Measurements from ENCODE around the gene CCDC3.

- TF ChIP-seq POLR2A (IDR thresholded peaks at IDR 0.05) (no peak), CTCF (IDR thresholded peaks at IDR 0.05) (no peak), POLR2AphosphoS5 (IDR thresholded peaks at IDR 0.05; ENCODE audit: insufficient read depth in 1 of 2, low read depth in 1 of 2) (no peak)
Observed at GRCh38 chr10:12915637-12916168, 85.8 kb downstream of the CCDC3 start.
